Superior temporal gyrus (tissue), 1 donor: Measurements from ENCODE around the gene ATP9B.
"Not testable (repeated sequence)": the region's sequence is repeated elsewhere in the genome, so short reads cannot be mapped to it uniquely, and the experiment has no call there.

ENCODE experiments used
- DNase-seq: peaks from one replicate; pipeline ENCODE4 v3.0.0-alpha.2; 2016; ENCODE audit errors: extremely low spot score

Gene ATP9B

GRCh38 chr18:79133724-79134123, 64.5 kb downstream of the ATP9B start:
- DNase-seq: peak; percentile 40

GRCh38 chr18:79135924-79136323, 66.7 kb downstream of the ATP9B start:
- DNase-seq: no peak

GRCh38 chr18:79136742-79137141, 67.5 kb downstream of the ATP9B start:
- no peak for DNase-seq

- no peak for DNase-seq
These were observed 70.0 kb downstream of the ATP9B start for GRCh38 chr18:79139206-79139605.

- DNase-seq: no peak
These were observed 77.8 kb downstream of the ATP9B start for GRCh38 chr18:79147014-79147413.

- no peak for DNase-seq
These were observed 82.0 kb downstream of the ATP9B start for GRCh38 chr18:79151191-79151590.

- DNase-seq: no peak
These were observed 87.1 kb downstream of the ATP9B start for GRCh38 chr18:79156327-79156726.

GRCh38 chr18:79164706-79165105, 95.5 kb downstream of the ATP9B start:
- no peak for DNase-seq

- no peak for DNase-seq
These were observed 97.5 kb downstream of the ATP9B start for GRCh38 chr18:79166702-79167101.

GRCh38 chr18:79167526-79168190, 98.5 kb downstream of the ATP9B start:
- no peak for DNase-seq

- no peak for DNase-seq
These were observed 100.9 kb downstream of the ATP9B start for GRCh38 chr18:79169958-79170555.

- not testable (repeated sequence) for DNase-seq
These were observed 103.1 kb downstream of the ATP9B start for GRCh38 chr18:79172331-79172730.

- no peak for DNase-seq
These were observed 104.5 kb downstream of the ATP9B start for GRCh38 chr18:79173742-79174141.

- no peak for DNase-seq
These were observed 108.9 kb downstream of the ATP9B start for GRCh38 chr18:79178113-79178531.

GRCh38 chr18:79182047-79182713, 113.0 kb downstream of the ATP9B start:
- DNase-seq: no peak

- DNase-seq: no peak
These were observed 116.5 kb downstream of the ATP9B start for GRCh38 chr18:79185648-79186047.

GRCh38 chr18:79186649-79187048, 117.5 kb downstream of the ATP9B start:
- no peak for DNase-seq

GRCh38 chr18:79187532-79188277, 118.5 kb downstream of the ATP9B start:
- DNase-seq: no peak

- no peak for DNase-seq
These were observed 122.2 kb downstream of the ATP9B start for GRCh38 chr18:79191418-79191817.

GRCh38 chr18:79191956-79192355, 122.8 kb downstream of the ATP9B start:
- DNase-seq: no peak

- no peak for DNase-seq
These were observed 124.6 kb downstream of the ATP9B start for GRCh38 chr18:79193826-79194225.
